HG03039 (cell line): ENCODE data around the gene CHADL.

Source experiments
- ATAC-seq: cut with Tn5 transposase; IDR thresholded peaks from one replicate; pipeline ENCODE4 v1.9.1; 2021; ENCODE audit warnings: mild to moderate bottlenecking, moderate library complexity; ENCODE audit not compliant: unreplicated experiment

The CHADL gene

DNA sequence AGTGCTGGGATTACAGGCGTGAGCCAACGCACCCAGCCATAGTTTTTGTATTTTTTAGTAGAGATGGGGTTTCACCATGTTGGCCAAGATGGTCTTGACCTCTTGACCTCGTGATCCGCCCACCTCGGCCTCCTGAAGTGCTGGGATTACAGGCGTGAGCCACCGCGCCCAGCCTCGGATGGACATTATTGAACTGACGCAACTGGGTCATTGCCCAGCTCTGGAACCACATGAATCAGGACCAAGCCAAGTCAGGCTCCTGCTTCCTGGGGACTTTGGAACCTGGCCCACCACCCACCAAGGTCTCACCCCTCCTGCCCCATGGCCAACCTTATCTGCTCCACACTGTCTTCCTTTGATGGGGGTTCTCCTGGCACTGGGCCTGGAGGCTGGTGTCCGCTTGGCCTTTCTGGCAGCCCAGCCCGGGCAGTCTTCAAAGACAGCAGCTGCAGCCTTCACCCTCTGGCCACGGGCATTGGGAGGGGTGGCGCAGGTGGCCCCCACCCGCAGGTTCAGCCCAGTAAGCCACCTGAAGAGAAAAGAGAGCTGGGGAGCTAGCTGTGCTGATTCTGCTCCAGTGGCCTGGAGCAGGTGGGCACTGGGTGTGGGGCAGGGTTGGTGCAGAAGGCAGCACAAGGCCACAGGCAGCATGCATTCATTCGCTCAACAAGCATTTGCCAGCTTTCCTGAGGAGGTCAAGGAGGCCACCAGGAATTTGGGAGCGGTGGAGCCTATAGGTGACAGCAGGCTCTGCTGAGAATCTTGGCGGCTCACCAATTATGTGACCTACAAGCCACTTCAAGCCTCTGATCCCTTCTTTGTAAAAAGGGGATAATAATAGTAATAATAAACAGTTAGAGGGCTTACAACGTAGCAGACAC lies 5.7 kb downstream of the CHADL start:
- ATAC-seq: no peak

DNA sequence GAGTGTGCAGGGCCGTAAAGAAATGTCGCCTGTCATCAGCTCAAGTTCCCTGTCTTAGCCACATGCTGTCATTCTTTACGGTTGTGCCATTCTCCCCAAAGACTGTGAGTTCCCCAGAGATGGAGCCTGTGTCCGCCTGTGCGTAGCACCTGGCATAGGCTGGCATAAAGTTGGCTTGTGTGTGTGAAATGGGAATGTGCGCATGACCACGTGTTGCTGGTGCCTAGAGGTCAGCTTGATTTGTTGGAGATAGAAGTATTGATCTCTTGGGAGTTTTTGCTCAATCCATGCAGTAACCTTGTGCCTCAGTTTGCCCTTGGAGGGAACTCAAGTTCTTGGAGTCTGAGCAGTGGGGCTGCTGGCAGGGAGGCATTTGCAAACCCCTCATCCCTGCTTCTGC lies 9.4 kb downstream of the CHADL start:
- no peak for ATAC-seq

DNA sequence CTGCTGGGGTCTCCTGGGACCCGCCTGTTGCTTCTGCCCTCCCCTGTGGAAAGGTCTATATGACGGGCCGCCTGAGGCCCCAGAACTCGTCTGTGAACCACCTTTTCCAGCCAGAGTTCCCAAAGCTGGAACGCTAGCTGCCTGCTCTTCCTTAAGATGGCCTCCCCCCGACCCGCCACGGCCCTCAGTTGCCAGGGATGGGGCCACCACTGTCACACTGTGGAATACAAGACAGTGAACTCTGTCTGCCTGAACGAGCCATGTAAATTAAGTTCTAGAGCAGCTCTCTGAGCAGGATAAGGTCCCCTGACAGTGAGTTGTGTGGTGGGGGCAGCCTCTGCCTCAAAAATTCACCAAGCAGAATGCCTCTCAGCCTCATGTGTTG lies 10.3 kb downstream of the CHADL start:
- no peak for ATAC-seq

DNA sequence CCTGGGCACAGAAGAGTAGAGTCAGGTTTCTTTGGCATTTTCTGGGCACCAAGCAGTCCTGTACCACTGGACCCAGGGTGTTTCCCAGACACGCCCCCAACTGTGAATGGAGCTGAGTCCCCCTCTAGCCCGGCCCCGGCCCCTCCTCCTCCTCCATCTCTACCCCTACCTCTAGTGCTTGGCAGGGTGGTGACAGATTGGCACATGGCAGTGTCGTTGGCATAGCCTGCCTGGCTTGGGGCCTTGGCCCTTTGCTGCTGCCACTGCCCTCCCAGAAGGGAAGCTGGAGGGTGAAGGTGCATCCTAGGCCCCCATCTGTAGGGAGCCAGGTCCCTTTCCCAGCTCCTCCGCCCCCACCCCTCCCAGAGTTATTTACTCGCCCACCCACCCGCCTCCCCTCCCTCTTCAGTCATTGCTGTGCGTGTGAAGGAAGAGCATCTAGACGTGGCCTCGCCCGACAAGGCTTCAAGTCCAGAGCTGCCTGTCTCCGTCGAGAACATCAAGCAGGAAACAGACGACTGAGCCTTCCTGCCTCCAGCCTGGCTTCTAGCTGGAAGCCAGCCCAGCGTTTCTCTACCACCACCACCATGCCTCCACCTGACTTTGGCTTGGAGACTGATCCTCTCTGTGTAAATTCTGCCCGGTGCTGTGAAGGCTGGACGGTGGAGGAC lies 10.9 kb downstream of the CHADL start:
- no peak for ATAC-seq

DNA sequence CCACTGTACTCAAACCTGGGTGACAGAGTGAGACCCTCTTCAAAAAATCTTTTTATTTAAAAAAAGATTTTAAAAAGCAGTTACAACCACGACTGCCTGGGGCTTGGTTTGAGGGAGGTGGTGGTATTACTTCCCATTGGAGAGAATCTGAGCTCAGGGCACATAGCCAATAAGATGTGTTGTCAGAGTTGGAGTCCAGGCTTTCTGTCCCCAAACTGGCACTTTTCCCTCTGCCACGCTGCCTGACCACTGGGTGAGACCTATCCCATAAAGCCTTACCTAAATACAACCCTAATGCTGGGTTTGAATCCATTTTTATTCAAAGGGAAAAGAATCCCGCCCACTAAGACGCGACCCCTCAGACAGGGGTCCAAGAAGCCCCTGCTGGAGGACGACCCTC lies 11.5 kb downstream of the CHADL start:
- no peak for ATAC-seq

DNA sequence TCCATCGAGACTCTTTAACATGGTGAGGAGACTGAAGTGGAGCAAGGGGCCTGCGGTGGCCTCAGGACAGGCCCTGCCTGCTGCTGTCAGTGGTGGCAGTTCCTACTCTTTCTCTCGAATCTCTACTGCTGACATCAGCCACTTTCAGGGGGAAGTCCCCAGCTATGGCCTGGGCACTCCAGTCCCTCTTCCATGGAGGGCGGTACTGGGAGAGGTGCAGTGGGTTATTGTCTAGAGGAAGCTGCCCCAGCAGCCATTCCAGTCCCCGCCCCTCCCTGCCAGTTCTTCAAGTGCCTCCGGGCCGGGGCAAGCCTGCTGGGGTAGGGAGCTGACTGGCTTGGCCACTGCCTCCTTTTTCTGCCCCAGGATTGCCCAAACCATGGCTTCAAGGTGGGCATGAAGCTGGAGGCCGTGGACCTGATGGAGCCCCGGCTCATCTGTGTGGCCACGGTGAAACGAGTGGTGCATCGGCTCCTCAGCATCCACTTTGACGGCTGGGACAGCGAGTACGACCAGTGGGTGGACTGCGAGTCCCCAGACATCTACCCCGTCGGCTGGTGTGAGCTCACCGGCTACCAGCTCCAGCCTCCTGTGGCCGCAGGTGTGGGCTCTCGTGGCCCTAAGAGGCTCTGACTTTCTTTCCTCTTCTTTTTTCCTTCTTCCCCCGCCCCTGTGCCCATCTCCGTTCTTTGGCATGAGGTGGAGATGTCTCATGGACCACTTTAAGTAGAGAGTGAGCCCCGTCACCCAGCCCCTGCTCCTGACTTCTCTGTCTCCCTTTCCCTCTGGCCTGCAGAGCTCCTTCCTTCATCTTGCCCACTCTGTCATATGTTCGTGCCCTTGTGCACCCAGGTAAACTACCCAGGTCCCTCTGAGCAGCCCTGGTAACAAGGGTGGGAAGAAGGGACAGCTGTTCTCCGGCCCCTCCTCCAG lies 13.7 kb downstream of the CHADL start:
- ATAC-seq: no peak

DNA sequence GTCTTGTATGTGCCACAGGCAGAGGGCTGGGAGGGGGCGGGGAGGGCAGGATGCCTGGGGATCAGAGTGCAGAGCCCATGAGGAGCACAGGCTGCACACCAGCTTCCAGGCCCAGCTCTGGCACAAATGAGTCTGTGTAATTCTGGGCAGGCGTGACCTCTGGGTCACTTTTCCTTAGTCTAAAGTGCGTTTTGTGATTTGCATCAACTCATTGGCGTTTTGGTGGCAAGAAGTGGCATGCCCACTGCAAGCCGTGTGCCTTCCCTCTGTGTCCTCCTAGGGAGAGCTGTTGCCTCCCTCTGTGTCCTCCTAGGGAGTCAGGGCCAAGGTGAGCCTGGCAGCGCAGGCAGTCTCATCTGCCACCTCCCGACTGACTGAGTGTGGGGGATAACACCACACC lies 17.2 kb downstream of the CHADL start:
- no peak for ATAC-seq

DNA sequence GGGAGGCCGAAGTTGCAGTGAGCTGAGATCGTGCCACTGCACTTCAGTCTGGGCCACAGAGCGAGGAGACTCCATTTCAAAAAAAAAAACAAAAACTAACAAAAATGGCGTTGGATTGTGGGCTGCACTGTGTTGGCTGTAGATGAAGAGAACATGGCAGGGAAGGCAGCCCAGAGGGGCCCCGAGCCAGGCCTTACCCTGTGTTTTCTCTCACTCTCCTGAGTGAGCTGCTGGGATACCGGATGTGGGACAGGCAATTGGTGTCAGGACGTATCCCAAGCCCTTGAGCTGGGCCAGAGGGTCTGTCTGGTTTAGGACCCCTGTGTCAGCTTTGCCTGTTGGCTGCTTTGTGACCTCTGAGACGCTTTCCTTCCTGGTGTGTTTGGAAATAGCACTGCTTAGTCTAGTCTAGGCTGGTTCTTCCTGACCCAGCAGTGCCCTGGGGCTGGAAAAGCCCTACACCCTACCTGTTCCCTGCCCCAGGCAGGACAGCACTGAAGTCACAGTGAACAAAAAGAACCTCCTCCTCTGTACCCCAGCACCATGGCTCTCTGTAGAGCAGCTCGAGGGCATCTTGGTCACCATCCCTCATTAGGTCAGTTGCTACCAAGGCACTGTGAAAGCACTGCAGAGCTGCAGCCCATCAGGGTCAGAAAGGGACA lies 17.8 kb downstream of the CHADL start:
- ATAC-seq: no peak

DNA sequence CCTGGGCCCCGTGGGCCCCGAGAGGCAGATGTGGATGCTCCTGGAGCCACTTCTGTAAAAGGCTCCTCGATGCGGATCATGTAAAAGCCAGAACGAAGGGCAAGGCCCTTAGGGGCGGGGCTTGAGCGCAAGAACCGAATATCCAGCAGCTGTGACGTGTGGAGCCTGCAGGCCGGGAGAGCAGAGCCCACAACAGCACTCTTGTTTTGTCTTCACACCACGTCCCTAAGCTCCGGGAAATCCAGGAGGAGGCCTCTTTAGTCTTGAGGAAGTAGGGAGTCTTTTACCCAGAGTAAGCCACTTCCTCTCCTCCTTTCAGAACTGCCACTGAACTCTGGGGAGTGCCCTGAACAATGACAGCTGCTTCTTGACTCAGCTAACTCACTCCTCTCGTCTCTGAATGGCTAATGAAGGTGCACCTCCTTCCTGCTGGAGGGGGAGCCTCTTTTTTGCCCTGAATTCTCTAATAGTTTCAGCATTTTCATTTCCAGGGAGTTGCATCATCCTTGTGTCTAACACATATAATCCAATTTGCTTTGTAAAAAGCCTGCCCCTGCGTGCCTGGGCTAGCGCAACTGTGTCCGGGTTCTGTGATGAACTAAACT lies 23.1 kb downstream of the CHADL start:
- ATAC-seq: no peak

DNA sequence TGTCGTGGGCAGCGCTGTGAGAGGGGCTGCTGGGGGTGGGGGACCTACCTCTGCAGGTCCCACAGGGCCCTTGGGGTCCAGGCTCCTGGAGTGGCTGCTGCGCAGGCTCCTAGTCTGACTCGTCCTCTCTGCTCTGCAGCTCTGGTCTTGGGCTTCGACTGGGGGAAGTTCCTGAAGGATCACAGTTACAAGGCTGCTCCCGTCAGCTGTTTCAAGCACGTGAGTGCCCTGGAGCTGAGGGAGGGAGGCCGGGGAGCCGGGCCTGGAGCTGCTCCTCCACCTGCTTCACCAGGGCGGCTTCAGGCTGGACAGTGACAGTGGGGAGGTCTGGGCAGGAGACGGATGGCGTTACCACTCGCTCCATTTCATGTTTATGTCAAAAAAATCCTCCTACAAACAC lies 23.7 kb downstream of the CHADL start:
- no peak for ATAC-seq

DNA sequence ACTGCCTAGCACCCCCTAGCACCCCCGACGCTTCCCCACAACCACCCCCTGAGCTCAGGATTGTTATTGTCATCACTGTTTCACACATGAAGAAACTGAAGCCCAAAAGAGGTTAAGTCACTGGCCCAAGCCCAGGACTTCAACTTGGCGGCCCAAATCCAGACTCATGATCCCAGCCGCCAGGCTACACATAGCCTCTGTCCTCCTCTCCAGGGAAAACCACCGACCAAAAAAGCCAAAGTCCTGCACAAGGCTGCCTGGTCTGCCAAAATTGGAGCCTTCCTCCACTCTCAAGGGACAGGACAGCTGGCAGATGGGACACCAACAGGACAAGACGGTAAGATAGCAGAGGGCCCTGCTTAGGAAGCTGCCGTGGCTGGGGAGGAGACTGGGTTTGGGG lies 24.8 kb downstream of the CHADL start:
- ATAC-seq: no peak

DNA sequence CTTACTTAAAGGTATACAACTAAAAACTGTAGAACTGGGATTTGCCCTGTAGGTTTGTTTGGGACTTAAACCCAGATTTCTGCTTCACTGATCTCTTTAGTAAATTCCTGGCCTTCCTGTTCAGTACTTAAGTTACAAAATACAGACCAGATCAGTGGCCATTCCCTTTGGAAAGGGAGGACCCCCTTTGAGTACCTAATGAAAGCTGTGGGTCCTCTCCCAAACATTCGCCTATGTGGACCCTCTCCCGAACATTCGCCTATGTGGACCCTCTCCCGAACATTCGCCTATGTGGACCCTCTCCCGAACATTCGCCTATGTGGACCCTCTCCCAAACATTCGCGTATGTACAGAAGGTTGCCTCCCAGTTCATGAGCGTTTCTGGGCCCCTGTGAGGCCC lies 25.3 kb downstream of the CHADL start:
- no peak for ATAC-seq

DNA sequence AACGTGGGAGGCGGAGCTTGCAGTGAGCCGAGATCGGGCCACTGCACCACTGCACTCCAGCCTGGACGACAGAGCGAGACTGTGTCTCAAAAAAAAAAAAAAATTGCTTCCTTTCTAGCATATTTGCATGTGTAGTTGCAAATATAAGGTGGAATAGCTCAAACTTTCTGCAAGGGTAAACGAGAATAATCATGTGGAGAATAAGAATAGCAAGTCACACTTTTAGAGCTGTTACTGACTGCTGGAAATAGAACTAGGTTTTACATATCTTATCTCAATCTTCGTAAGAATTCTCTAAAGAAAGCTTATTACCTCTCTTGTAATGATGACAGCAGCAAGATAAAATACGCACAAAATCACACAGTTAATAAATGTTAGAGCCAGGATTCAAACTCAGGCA lies 34.0 kb downstream of the CHADL start:
- ATAC-seq: no peak

DNA sequence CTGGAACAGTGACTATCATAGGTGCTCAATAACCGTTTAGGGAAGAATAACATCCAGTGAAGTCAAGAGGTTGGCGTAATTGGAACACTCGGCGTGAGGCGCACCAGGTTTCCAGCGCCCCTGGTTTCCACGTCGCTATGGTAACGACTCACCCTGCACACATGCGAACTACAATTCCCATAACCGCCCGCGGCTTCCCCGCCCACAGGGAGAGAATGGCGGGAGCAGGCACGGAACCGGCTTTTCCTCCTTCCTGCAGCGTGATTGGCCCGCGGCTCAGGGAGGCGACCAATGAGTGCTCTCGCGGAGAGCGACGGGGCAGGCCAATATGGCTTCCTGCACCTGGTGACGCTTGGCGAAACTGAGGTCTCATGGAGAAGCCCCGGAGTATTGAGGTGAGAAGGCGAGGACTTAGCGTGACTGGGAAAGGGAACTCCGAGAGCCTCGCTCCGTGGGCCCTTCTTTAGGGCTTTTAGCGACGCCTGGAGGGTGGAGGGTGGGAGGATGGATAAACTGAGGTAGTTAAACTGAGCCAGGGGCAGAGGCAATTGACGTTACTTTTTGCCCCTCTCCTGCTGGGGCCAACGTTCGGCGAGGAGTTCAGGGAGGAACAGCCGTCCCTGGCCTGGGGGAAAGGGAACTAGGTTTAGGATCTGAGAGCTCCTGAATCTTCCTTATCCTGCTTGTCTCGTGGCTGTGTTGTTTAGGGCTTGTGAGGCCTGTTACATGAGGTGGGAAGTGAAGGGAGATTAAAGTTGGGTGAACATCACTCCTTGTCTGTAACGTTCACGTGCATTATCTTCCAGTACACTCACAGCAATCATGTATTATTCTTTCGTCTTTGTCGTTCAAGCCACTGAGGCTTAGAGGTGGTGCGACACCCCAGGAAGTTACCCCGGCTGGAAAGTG lies 35.5 kb downstream of the CHADL start, which contains the start of gene L3MBTL2:
TSS of gene L3MBTL2 (plus strand) at position 321 of the 909 bp plus-strand sequence. CDS start at position 372, 51 bp downstream.
- peak; percentile 96 for ATAC-seq

DNA sequence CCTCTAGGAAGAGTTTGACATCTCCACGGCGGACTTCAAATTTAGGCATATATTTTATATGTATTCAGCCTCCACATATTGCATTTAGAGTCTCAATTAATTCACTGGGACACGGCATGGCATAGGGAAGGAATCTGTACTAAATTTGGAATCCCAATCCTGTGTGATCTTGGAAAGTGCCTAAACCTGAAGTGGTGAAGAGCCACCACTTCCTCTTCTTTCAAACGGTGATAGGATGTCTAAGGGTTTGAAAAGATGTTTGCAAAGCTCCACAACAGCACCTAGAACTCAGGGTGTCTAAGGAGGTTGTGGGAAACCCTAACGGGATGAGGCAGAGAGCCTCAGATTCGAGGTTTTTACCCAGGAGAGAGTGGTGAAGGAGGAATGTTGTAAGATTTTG lies 36.7 kb downstream of the CHADL start:
- no peak for ATAC-seq

DNA sequence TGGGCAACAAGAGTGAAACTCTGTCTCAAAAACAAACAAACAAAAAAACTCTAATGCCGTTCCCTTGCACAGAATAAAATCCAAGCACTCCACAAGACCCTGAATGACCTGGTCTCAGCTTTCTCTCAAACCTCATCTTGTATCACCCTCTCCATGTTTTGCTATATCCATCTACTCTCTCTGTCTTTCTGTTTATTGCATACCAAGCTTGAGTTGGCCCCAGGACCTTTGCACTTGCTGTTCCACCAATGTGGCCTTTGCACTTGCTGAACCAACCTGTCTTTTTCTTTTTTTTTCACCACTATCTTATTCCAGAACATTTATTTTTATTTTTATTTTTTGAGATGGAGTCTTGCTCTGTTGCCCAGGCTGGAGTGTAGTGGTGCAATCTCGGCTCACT lies 37.6 kb downstream of the CHADL start:
- ATAC-seq: no peak

DNA sequence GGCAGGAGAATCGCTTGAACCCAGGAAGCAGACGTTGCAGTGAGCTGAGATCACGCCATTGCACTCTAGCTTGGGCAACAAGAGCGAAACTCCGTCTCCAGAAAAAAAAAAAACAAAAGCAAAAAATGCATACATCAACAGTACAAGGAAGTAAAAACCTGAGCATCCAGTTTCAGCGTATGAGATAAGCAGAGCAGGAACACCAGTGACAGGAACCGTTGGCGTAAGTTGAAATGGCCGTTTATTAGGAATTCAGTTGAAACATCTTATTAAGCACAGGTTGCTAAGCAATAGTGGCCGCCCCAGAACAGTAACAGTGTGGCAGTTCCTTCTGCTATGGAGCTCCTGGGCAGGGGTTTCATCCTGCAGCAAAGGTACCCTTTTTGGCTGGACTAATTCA lies 39.6 kb downstream of the CHADL start:
- ATAC-seq: no peak

DNA sequence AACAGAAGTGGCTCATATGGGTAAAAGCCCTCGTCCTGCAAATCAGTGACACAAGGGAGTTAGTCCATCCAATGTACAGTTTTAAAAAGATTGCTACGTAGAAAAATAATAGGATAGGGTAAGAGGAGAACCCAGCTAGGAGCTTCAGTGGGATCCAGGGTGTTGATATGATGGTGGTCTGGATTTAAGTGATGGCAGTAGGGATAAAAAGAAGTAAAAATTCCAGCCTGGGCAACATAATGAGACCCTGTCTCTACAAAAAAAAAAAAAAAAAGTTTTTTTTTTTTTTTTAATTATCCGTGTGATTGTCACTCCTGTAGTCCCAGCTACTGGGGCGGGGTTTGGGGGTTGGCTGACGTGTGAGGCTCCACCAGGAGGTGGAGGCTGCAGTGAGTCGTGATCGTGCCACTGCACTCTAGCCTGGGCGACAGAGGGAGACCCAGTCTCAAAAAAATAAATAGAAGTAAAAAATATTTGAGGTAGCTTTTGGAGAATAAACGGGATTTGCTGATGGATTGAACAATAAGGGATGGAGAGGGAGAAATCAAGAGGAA lies 42.6 kb downstream of the CHADL start:
- ATAC-seq: no peak
